NCI-H1930 (cell line): Measurements from ENCODE around the gene FGF3.

Experiments
- DNase-seq, 2 experiments: peaks; one replicate each; lab custom pipeline; 2025; lab: John Stamatoyannopoulos, UW

FGF3 gene

GRCh38 chr11:69843529-69843921 lies 24.3 kb upstream of the FGF3 start:
- DNase-seq = no peak

- no peak for DNase-seq
Measured at GRCh38 chr11:69842746-69843528, 23.7 kb upstream of the FGF3 start.

- no peak for DNase-seq
Measured at GRCh38 chr11:69841859-69842698, 22.9 kb upstream of the FGF3 start.

GRCh38 chr11:69841170-69841858 lies 22.1 kb upstream of the FGF3 start:
- DNase-seq = no peak

GRCh38 chr11:69840371-69841169 lies 21.4 kb upstream of the FGF3 start:
- no peak for DNase-seq

GRCh38 chr11:69839516-69839915 lies 20.3 kb upstream of the FGF3 start:
- no peak for DNase-seq

GRCh38 chr11:69837791-69838190 lies 18.6 kb upstream of the FGF3 start:
- DNase-seq = no peak

- no peak for DNase-seq
Measured at GRCh38 chr11:69836401-69836800, 17.2 kb upstream of the FGF3 start.

- DNase-seq = no peak
Measured at GRCh38 chr11:69834811-69835800, 15.9 kb upstream of the FGF3 start.

GRCh38 chr11:69834251-69834650 lies 15.0 kb upstream of the FGF3 start:
- no peak for DNase-seq

- DNase-seq = no peak
Measured at GRCh38 chr11:69832561-69833413, 13.6 kb upstream of the FGF3 start.

- no peak for DNase-seq
Measured at GRCh38 chr11:69831985-69832384, 12.8 kb upstream of the FGF3 start.

- no peak for DNase-seq
Measured at GRCh38 chr11:69830086-69830485, 10.9 kb upstream of the FGF3 start.

- no peak for DNase-seq
Measured at GRCh38 chr11:69828971-69829344, 9.7 kb upstream of the FGF3 start.

GRCh38 chr11:69828276-69828970 lies 9.2 kb upstream of the FGF3 start:
- no peak for DNase-seq

- no peak for DNase-seq
Measured at GRCh38 chr11:69826773-69827172, 7.6 kb upstream of the FGF3 start.

- DNase-seq = no peak
Measured at GRCh38 chr11:69825941-69826340, 6.7 kb upstream of the FGF3 start.

- DNase-seq = no peak
Measured at GRCh38 chr11:69825037-69825834, 6.0 kb upstream of the FGF3 start.
